Esophagus squamous epithelium (tissue), 4 donors: Measurements from ENCODE around the gene MBP.
"Not testable (repeated sequence)": the region's sequence is repeated elsewhere in the genome, so short reads cannot be mapped to it uniquely, and the experiment has no call there.

Experiments
- POLR2A ChIP-seq, 4 donors: fragments of 450-650 bp; IDR thresholded peaks; one replicate each; pipeline ENCODE4 v1.6.1; 2017; ENCODE audit warnings: antibody characterized with exemption in 4 of 4, mild to moderate bottlenecking in 4 of 4, moderate library complexity in 3 of 4
- TF ChIP-seq, protein P1 (sequence below), 6 experiments: fragments of 450-650 bp in 4 of 6; fragments of 200-600 bp in 2 of 6; sonication (generic) in 2 of 6; IDR thresholded peaks; one replicate each; pipeline ENCODE4 v1.5.1; 2016 to 2019; ENCODE audit warnings: antibody characterized with exemption in 6 of 6, mild to moderate bottlenecking in 4 of 6, moderate library complexity in 4 of 6

DNA sequence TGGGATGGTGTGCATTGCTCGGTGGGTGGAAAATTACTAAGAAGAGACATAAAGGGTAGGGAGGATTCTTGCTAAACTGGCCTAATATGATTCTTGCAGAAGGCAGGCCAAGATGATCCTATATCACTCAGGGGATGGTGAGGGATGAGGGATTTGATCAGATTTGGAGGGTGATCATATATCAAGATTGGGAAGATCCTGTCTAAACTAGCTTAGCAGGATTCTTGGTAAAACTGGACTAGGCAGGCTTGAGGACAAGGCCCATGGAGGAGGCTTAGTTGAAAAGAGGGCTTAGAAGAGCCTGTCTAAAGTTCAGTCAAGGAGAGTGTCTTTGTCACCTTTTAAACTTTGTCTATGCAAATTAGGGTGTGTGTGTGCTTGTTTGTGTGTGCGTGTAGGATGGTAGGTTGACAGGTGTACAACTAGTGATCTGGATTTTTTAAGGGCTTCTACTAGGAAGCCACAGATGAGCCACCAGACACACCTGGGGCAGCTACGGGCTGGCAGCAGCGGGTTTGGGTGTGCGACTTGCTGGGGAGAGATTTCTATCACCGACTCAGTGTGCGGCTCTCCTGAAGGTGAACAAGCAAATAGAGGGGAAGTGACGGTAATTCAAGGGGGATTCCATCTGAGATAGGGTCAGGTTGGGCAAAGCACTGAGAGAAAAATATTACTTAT is 142.1 kb downstream of the MBP start:
- TF ChIP-seq, protein P1, sequence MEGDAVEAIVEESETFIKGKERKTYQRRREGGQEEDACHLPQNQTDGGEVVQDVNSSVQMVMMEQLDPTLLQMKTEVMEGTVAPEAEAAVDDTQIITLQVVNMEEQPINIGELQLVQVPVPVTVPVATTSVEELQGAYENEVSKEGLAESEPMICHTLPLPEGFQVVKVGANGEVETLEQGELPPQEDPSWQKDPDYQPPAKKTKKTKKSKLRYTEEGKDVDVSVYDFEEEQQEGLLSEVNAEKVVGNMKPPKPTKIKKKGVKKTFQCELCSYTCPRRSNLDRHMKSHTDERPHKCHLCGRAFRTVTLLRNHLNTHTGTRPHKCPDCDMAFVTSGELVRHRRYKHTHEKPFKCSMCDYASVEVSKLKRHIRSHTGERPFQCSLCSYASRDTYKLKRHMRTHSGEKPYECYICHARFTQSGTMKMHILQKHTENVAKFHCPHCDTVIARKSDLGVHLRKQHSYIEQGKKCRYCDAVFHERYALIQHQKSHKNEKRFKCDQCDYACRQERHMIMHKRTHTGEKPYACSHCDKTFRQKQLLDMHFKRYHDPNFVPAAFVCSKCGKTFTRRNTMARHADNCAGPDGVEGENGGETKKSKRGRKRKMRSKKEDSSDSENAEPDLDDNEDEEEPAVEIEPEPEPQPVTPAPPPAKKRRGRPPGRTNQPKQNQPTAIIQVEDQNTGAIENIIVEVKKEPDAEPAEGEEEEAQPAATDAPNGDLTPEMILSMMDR (IDR thresholded peaks at IDR 0.05) = not testable (repeated sequence)
- not testable (repeated sequence) for TF ChIP-seq POLR2A (IDR thresholded peaks at IDR 0.05)
